ENCODE measurements around the gene LRRC74B. TPM values are rescaled to one million over a fixed set of nuclear protein-coding genes. Genes with fewer than 3 reads are reported as not detected.

Gene LRRC74B
- total and polyA plus RNA-seq, 2 donors from 2014 or later = not detected

DNA sequence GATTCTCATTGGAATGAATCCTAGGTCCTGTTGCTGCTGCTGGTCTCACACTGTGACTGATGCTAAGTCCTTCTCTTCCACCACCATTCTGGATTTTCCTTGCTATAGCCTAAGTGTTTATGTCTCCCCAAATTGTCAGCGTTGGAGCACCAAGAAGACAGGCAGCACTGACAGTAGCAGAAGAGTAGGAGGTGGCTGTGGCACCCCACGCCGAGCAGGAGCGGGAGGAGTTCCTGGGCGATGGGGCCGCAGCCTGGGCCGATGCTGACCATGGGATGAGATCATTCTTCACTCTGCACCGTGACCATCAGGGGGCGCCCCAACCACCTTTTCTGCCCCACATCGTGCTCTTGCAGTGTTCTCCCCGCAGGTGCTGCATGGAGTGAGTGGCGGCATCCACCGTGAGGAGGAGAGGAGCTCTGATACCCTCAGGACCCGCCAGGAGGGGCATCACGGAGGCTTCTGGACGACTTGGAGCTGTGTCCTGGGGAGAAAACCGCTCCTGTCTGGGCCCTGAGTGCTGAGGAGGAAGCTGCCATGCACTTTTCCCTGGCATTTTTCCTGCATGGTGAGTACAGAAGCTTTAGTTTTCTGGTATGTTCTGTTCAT is 57.0 kb downstream of the LRRC74B start:
- TF ChIP-seq, protein P1, sequence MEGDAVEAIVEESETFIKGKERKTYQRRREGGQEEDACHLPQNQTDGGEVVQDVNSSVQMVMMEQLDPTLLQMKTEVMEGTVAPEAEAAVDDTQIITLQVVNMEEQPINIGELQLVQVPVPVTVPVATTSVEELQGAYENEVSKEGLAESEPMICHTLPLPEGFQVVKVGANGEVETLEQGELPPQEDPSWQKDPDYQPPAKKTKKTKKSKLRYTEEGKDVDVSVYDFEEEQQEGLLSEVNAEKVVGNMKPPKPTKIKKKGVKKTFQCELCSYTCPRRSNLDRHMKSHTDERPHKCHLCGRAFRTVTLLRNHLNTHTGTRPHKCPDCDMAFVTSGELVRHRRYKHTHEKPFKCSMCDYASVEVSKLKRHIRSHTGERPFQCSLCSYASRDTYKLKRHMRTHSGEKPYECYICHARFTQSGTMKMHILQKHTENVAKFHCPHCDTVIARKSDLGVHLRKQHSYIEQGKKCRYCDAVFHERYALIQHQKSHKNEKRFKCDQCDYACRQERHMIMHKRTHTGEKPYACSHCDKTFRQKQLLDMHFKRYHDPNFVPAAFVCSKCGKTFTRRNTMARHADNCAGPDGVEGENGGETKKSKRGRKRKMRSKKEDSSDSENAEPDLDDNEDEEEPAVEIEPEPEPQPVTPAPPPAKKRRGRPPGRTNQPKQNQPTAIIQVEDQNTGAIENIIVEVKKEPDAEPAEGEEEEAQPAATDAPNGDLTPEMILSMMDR (IDR thresholded peaks at IDR 0.05; ENCODE audit: borderline replicate concordance, extremely low read depth, insufficient read depth) = peak; percentile 68
- DNase-seq (peak; percentile 85 to 89 (median 88)), FAIRE-seq (no peak)
- peaks cover 0 to 3% (median 0%) of the 10 kb centered on the region in 3 donors for H3K4me1 ChIP-seq (ENCODE audit: control insufficient read depth in 2 of 3, insufficient read depth in 2 of 3, low read depth in 1 of 3, low read length in 3 of 3)
- H3K4me3 ChIP-seq (ENCODE audit: low read length in 3 of 3) = peak overlapping the region in 1 of 3 donors; percentile 17
- intact Hi-C loops (cut with DNase I) = no loop called here
- H3K27me3 ChIP-seq (ENCODE audit: control insufficient read depth, insufficient read depth, low read length) = no peaks in the 10 kb centered on the region
- H3K27ac ChIP-seq (ENCODE audit: low read depth in 2 of 2, low read length in 2 of 2) = no peak overlapping the region
- no peaks in the 10 kb centered on the region for H3K9me3 ChIP-seq (ENCODE audit: control insufficient read depth in 2 of 3, insufficient read depth in 1 of 3, low read length in 3 of 3)
- no peak overlapping the region for H3K9ac ChIP-seq (ENCODE audit: low read length in 3 of 3)
- H3K36me3 ChIP-seq (ENCODE audit: control insufficient read depth in 2 of 3, insufficient read depth in 3 of 3, low read length in 3 of 3) = no peaks in the 10 kb centered on the region

DNA sequence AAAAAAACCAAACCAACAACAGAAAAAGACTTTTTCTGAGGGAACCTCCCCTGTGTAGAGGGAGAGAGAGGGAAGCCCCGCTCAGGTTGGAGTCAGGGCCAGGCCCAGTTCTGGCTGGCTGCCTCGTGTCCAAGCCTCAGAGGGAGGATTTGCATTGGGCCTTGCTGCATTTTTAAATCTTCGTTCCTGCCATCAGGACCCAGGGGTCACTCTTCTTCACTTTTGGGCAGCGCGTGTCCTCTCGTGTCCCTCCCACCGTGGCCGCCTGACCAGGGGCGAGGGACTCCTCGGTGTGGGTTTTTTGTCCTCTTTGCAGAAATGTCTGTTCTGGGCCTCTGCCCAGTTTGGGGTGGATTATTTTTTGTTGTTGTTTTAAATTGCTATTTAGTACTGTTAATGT is 57.9 kb downstream of the LRRC74B start:
- DNase-seq (peak in 1 of 5 donors; percentile 33), FAIRE-seq (no peak)
- TF ChIP-seq, protein P1 (IDR thresholded peaks at IDR 0.05; ENCODE audit: borderline replicate concordance, extremely low read depth, insufficient read depth) = no peak
- Histone ChIP-seq H3K9me3 (ENCODE audit: control insufficient read depth in 2 of 3, insufficient read depth in 1 of 3, low read length in 3 of 3) (no peaks in the 10 kb centered on the region), H3K4me1 (ENCODE audit: control insufficient read depth in 2 of 3, insufficient read depth in 2 of 3, low read depth in 1 of 3, low read length in 3 of 3) (peaks cover 0 to 3% (median 0%) of the 10 kb centered on the region in 3 donors), H3K4me3 (ENCODE audit: low read length in 3 of 3) (no peak overlapping the region), H3K27me3 (ENCODE audit: control insufficient read depth, insufficient read depth, low read length) (no peaks in the 10 kb centered on the region), H3K27ac (ENCODE audit: low read depth in 2 of 2, low read length in 2 of 2) (no peak overlapping the region), H3K9ac (ENCODE audit: low read length in 3 of 3) (no peak overlapping the region), H3K36me3 (ENCODE audit: control insufficient read depth in 2 of 3, insufficient read depth in 3 of 3, low read length in 3 of 3) (no peaks in the 10 kb centered on the region)
- intact Hi-C loops (cut with DNase I) = no loop called here

DNA sequence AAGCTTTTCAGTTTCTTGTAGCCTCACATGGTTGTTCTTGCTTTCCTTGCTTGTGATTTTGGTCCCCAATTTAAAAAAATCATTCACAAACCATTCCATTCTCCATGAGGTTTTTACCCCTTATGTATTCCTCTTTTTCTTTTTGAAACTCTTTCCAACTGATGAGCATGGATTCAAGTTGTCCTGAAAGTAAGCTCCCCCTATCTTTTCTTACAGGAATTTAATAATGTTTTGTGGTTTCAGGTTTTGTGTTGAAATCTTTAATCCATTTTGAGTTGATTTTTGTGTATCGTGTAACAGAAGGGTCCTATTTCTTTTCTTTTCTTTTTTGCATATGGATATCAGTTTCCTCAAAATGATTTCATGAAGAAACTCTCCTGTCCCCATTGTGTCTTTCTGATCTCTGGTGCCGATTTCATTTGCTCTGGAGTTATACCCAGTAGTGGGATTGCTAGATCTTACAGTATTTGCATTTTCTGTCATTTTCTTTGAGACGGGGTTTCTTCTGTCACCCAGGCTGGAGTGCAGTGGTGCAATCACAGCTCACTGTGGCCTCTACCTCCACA is 58.5 kb downstream of the LRRC74B start:
- Histone ChIP-seq H3K27ac (ENCODE audit: low read depth in 2 of 2, low read length in 2 of 2) (no peak overlapping the region), H3K4me3 (ENCODE audit: low read length in 3 of 3) (no peak overlapping the region), H3K9me3 (ENCODE audit: control insufficient read depth in 2 of 3, insufficient read depth in 1 of 3, low read length in 3 of 3) (no peaks in the 10 kb centered on the region), H3K4me1 (ENCODE audit: control insufficient read depth in 2 of 3, insufficient read depth in 2 of 3, low read depth in 1 of 3, low read length in 3 of 3) (peaks cover 0 to 3% (median 0%) of the 10 kb centered on the region in 3 donors), H3K36me3 (ENCODE audit: control insufficient read depth in 2 of 3, insufficient read depth in 3 of 3, low read length in 3 of 3) (no peaks in the 10 kb centered on the region), H3K27me3 (ENCODE audit: control insufficient read depth, insufficient read depth, low read length) (no peaks in the 10 kb centered on the region), H3K9ac (ENCODE audit: low read length in 3 of 3) (no peak overlapping the region)
- TF ChIP-seq, protein P1 (IDR thresholded peaks at IDR 0.05; ENCODE audit: borderline replicate concordance, extremely low read depth, insufficient read depth) = no peak
- no peak for DNase-seq
- intact Hi-C loops (cut with DNase I) = no loop called here
- FAIRE-seq = no peak

Data from kidney (tissue), 14 donors.